ENCODE data around the gene PIK3R5.

Gene PIK3R5

GRCh38 chr17:8949061-8949661, 16.3 kb downstream of the PIK3R5 start:
- DNase-seq, result no peak

- DNase-seq, result no peak
Observed at GRCh38 chr17:8948462-8948861, 17.0 kb downstream of the PIK3R5 start.

GRCh38 chr17:8947201-8947600, 18.3 kb downstream of the PIK3R5 start:
- no peak for DNase-seq

- DNase-seq, result no peak
Observed at GRCh38 chr17:8946476-8946875, 19.0 kb downstream of the PIK3R5 start.

- no peak for DNase-seq
Observed at GRCh38 chr17:8946071-8946470, 19.4 kb downstream of the PIK3R5 start.

GRCh38 chr17:8944748-8945147, 20.8 kb downstream of the PIK3R5 start:
- DNase-seq, result no peak

- DNase-seq, result no peak
Observed at GRCh38 chr17:8944083-8944482, 21.4 kb downstream of the PIK3R5 start.

GRCh38 chr17:8941980-8942622, 23.4 kb downstream of the PIK3R5 start:
- DNase-seq, result no peak

GRCh38 chr17:8941520-8941919, 24.0 kb downstream of the PIK3R5 start:
- no peak for DNase-seq

- no peak for DNase-seq
Observed at GRCh38 chr17:8940866-8941471, 24.5 kb downstream of the PIK3R5 start.

- DNase-seq, result no peak
Observed at GRCh38 chr17:8939496-8940334, 25.8 kb downstream of the PIK3R5 start.

GRCh38 chr17:8938933-8939332, 26.6 kb downstream of the PIK3R5 start:
- no peak for DNase-seq

GRCh38 chr17:8935191-8935590, 30.3 kb downstream of the PIK3R5 start:
- DNase-seq, result no peak

GRCh38 chr17:8934346-8934745, 31.2 kb downstream of the PIK3R5 start:
- DNase-seq, result no peak

GRCh38 chr17:8930649-8931048, 34.9 kb downstream of the PIK3R5 start:
- no peak for DNase-seq

- no peak for DNase-seq
Observed at GRCh38 chr17:8928347-8928746, 37.2 kb downstream of the PIK3R5 start.

- no peak for DNase-seq
Observed at GRCh38 chr17:8927395-8927794, 38.1 kb downstream of the PIK3R5 start.

- DNase-seq, result no peak
Observed at GRCh38 chr17:8925808-8926207, 39.7 kb downstream of the PIK3R5 start.

- DNase-seq, result no peak
Observed at GRCh38 chr17:8925141-8925540, 40.4 kb downstream of the PIK3R5 start.

GRCh38 chr17:8924595-8924994, 40.9 kb downstream of the PIK3R5 start:
- DNase-seq, result no peak

GRCh38 chr17:8923762-8924161, 41.7 kb downstream of the PIK3R5 start:
- no peak for DNase-seq

GRCh38 chr17:8922928-8923327, 42.6 kb downstream of the PIK3R5 start:
- DNase-seq, result no peak

- no peak for DNase-seq
Observed at GRCh38 chr17:8922451-8922850, 43.1 kb downstream of the PIK3R5 start.

- no peak for DNase-seq
Observed at GRCh38 chr17:8921147-8921546, 44.4 kb downstream of the PIK3R5 start.
